Upper lobe of left lung (tissue), 4 donors: ENCODE data around the gene SLC1A2.

Experiments
- CTCF ChIP-seq, 6 experiments: fragments of 450-650 bp in 4 of 6; fragments of 200-600 bp in 2 of 6; sonication (generic) in 2 of 6; IDR thresholded peaks; one replicate each; pipeline ENCODE4 v1.5.1; 2016 to 2019; ENCODE audit warnings: antibody characterized with exemption in 6 of 6
- POLR2A ChIP-seq, 4 donors: fragments of 450-650 bp; IDR thresholded peaks; one replicate each; pipeline ENCODE4 v1.5.1; 2016 to 2017; ENCODE audit warnings: antibody characterized with exemption in 4 of 4, mild to moderate bottlenecking in 2 of 4
- POLR2AphosphoS5 ChIP-seq, 2 donors: sonication (generic); formaldehyde crosslinking; IDR thresholded peaks; one replicate each; pipeline ENCODE4 v1.5.1; 2017; ENCODE audit warnings: antibody characterized with exemption in 2 of 2

GRCh38 chr11:35365395-35365794 lies 54.0 kb downstream of the SLC1A2 start:
- TF ChIP-seq POLR2AphosphoS5 (IDR thresholded peaks at IDR 0.05), result no peak
- no peak for TF ChIP-seq CTCF (IDR thresholded peaks at IDR 0.05)
- TF ChIP-seq POLR2A (IDR thresholded peaks at IDR 0.05), result no peak
